SK-N-SH treated with all-trans-retinoic acid at 6 μM for 48 hours (cell line): ENCODE measurements around the gene GZMM.

ENCODE experiments used
- ARNTL ChIP-seq: fragments of 450-650 bp; formaldehyde crosslinking; IDR thresholded peaks from 2 replicates; pipeline ENCODE4 v1.5.0; 2020; ENCODE audit warnings: low read depth, mild to moderate bottlenecking, moderate library complexity, borderline replicate concordance
- CSRNP3 ChIP-seq: fragments of 250-450 bp; sonication (Bioruptor Pico); IDR thresholded peaks from 2 replicates; pipeline ENCODE4 v1.5.1; 2021; ENCODE audit warnings: mild to moderate bottlenecking, moderate library complexity
- ISL1 ChIP-seq: fragments of 250-450 bp; sonication (Bioruptor Pico); IDR thresholded peaks from 2 replicates; pipeline ENCODE4 v2.1.2; 2022; ENCODE audit warnings: mild to moderate bottlenecking, moderate library complexity
- OSR1 ChIP-seq: fragments of 250-450 bp; sonication (Bioruptor Pico); IDR thresholded peaks from 2 replicates; pipeline ENCODE4 v1.8.0; 2022; ENCODE audit warnings: moderate library complexity, mild to moderate bottlenecking, inconsistent platforms
- POU6F1 ChIP-seq: fragments of 250-450 bp; sonication (Bioruptor Pico); IDR thresholded peaks from 2 replicates; pipeline ENCODE4 v1.8.0; 2021; ENCODE audit warnings: low read depth, mild to moderate bottlenecking, moderate library complexity, borderline replicate concordance
- RARB ChIP-seq: fragments of 250-450 bp; sonication (Bioruptor Pico); IDR thresholded peaks from 2 replicates; pipeline ENCODE4 v1.8.0; 2021; ENCODE audit warnings: mild to moderate bottlenecking, moderate library complexity
- TCF4 ChIP-seq: fragments of 250-450 bp; sonication (Bioruptor Pico); IDR thresholded peaks from 2 replicates; pipeline ENCODE4 v1.8.0; 2021; ENCODE audit warnings: mild to moderate bottlenecking, moderate library complexity, borderline replicate concordance
- TOX ChIP-seq: fragments of 250-450 bp; sonication (Bioruptor Pico); IDR thresholded peaks from 2 replicates; pipeline ENCODE4 v1.8.0; 2021; ENCODE audit warnings: mild to moderate bottlenecking, moderate library complexity, borderline replicate concordance
- ZFP3 ChIP-seq: fragments of 250-450 bp; sonication (Bioruptor Pico); IDR thresholded peaks from 2 replicates; pipeline ENCODE4 v1.5.0; 2020; ENCODE audit warnings: mild to moderate bottlenecking, moderate library complexity
- ZNF8 ChIP-seq: fragments of 450-650 bp; formaldehyde crosslinking; IDR thresholded peaks from 2 replicates; pipeline ENCODE4 v1.5.0; 2020; ENCODE audit warnings: mild to moderate bottlenecking, moderate library complexity

GRCh38 chr19:583198-583967 lies 39.5 kb downstream of the GZMM start:
- TF ChIP-seq ZFP3 (CRISPR knock-in tag) (no peak), OSR1 (CRISPR knock-in tag) (no peak), RARB (no peak), ISL1 (CRISPR knock-in tag) (no peak), ZNF8 (CRISPR knock-in tag) (no peak), TOX (CRISPR knock-in tag) (no peak), ARNTL (CRISPR knock-in tag) (no peak), CSRNP3 (CRISPR knock-in tag) (no peak), TCF4 (CRISPR knock-in tag) (no peak), POU6F1 (no peak)
